Mucosa of gallbladder (tissue), 1 donor: Measurements from ENCODE around the gene UGT1A6. TPM values are rescaled to one million over a fixed set of nuclear protein-coding genes. Genes with fewer than 3 reads are reported as not detected.
"Not testable (repeated sequence)": the region's sequence is repeated elsewhere in the genome, so short reads cannot be mapped to it uniquely, and the experiment has no call there.

ENCODE experiments used
- DNase-seq: peaks from one replicate; pipeline ENCODE4 v3.0.0-alpha.2; 2020; ENCODE audit warnings: low spot score
- total RNA-seq: library from RNA; stranded (reverse); gene quantifications from one replicate; pipeline ENCODE4 v1.2.1, GENCODE V29; 2021
- donor health status: DM: no; HTN: no; CAD: no.

UGT1A6 gene
- total RNA-seq, 1 donor from 2014 or later, result 6.3 TPM

DNA sequence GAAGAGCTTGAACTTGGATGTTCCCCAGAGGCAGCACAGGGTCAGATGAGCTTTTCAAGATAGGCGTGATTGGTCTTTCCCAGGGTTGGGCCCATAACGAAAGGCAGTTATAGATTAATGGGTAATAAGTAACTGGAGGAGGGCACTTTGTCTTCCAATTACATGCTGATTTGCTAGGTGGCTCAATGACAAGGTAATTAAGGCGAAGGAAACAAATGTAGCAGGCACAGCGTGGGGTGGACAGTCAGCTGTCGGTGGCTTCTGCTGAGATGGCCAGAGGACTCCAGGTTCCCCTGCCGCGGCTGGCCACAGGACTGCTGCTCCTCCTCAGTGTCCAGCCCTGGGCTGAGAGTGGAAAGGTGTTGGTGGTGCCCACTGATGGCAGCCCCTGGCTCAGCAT, 25.9 kb downstream of the UGT1A6 start, which contains the start of gene UGT1A4:
UGT1A4 (plus strand) TSS at position 185 of the 400 bp plus-strand sequence; CDS start at position 270, 85 bp downstream.
- DNase-seq, result no peak

DNA sequence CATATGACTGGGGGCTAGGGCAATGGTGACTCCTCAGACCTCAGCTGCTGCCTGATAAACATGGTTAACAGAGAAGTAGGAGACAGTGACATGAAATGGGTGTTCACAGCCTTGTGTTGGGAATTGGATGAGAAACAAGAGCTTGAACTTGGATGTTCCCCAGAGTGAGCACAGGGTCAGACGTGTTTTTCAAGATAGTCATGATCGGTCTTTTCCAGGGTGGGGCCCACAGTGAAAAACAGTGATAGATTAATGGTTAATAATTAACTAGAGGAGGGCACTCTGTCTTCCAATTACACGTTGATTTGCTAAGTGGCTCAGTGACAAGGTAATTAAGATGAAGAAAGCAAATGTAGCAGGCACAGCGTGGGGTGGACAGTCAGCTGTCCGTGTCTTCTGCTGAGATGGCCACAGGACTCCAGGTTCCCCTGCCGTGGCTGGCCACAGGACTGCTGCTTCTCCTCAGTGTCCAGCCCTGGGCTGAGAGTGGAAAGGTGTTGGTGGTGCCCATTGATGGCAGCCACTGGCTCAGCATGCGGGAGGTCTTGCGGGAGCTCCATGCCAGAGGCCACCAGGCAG, 36.1 kb downstream of the UGT1A6 start, which contains the start of gene UGT1A3:
UGT1A3 (plus strand) TSS at position 320 of the 579 bp plus-strand sequence; CDS start at position 405, 85 bp downstream.
- DNase-seq, result no peak

- DNase-seq, result peak; percentile 44
These were observed 44.4 kb downstream of the UGT1A6 start for GRCh38 chr2:233736868-233737653.

DNA sequence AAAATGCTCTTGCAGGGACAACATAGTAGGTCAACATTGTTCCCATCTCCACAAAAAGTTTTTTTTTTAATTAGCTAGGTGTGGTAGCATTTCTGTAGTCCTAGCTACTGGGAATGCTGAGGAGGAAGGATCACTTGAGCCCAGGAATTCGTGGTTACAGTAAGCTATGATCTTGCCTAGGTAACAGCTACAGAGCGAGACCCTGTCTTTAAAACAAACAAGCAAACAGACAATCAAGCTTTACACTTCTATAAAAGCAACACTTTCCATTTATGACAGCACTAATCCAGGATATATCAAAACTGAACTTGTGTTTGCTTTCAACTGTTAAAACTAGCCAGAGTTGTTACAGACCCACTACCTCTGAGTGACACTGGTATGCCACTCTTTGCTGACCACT, 48.2 kb downstream of the UGT1A6 start:
- no peak for DNase-seq

GRCh38 chr2:233743464-233744259, 51.0 kb downstream of the UGT1A6 start:
- no peak for DNase-seq

DNA sequence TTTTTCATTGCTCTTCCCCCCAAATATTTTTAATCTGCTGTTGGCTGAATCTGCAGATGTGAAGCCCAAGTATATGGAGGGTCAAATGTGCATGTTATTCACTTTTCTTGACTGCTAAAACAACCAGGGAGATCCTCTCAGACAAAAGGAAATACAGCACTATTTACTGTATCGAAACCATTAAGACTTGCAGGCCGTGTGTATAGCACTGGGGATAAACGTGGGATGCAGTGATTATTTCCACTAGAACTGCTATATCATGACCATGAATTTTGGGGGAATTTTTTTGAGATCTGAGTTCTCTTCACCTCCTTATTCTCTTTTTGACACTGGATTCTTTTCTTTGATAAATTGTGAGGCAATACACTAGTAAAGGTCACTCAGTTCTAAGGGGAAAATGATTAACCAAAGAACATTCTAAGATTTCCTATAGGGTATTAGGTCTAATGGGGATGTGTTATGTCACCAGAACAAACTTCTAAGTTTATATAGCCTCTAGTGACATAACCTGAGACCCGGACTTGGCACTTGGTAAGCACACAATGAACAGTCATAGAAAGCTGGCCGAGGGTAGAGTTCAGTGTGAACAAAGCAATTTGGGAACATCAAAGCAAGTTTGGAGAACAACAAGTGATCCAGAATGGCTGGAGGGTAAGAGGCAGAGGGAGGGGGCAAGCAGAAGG, 52.5 kb downstream of the UGT1A6 start:
- no peak for DNase-seq

- DNase-seq, result not testable (repeated sequence)
These were observed 53.1 kb downstream of the UGT1A6 start for GRCh38 chr2:233745838-233746237.

GRCh38 chr2:233746475-233747282, 54.0 kb downstream of the UGT1A6 start:
- no peak for DNase-seq

DNA sequence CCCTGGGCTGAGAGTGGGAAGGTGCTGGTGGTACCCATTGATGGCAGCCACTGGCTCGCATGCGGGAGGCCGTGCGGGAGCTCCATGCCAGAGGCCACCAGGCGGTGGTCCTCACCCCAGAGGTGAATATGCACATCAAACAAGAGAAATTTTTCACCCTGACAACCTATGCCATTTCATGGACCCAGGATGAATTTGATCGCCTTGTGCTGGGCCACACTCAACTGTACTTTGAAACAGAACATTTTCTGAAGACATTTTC, 54.5 kb downstream of the UGT1A6 start:
- DNase-seq, result no peak

DNA sequence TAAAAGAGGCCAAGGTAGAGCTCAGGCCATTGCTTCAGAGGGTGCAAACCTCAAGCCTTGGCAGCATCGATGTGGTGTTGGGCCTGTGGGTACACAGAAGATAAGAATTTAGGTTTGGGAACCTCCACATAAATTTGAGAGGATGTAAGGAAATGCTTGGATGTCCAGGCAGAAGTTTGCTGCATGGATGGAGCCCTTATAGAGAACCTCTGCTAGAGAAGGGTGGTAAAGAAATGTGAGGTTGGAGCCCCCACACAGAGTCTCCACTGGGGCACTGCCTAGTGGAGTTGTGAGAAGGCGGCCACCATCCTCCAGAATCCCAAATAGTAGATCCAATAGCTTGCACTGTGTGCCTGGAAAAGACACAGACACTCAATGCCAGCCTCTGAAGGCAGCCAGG, 58.0 kb downstream of the UGT1A6 start:
- not testable (repeated sequence) for DNase-seq

DNA sequence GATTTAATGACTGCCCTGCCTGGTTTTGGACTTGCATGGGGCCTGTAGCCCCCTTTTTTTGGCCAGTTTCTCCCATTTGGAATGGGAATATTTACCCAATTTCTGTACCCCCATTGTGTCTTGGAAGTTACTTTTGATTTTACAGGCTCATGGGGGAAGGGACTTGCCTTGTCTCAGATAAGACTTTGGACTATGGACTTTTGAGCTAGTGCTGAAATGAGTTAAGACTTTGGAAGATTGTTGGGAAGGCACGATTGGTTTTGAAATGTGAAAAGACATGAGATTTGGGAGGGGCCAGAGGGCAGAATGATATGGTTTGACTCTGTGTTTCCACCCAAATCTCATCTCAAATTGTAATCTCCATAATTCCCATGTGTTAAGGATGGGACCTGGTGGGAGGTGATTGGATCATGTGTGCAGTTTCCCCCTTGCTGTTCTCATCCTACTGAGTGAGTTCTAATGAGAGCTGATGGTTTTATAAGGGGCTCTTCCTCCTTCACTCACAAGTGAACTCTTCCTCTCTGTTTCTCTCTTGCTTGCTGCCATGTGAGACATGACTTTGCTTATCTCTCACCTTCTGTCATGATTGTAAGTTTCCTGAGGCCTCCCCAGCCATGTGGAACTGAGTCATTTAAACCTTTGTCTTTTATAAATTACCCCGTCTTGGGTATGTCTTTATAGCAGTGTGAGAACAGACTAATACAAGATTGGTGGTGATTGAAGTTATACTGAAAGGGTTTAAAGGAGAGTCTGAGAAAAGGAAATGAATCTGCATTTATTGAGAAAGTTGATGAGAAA, 58.7 kb downstream of the UGT1A6 start:
- DNase-seq, result not testable (repeated sequence)

DNA sequence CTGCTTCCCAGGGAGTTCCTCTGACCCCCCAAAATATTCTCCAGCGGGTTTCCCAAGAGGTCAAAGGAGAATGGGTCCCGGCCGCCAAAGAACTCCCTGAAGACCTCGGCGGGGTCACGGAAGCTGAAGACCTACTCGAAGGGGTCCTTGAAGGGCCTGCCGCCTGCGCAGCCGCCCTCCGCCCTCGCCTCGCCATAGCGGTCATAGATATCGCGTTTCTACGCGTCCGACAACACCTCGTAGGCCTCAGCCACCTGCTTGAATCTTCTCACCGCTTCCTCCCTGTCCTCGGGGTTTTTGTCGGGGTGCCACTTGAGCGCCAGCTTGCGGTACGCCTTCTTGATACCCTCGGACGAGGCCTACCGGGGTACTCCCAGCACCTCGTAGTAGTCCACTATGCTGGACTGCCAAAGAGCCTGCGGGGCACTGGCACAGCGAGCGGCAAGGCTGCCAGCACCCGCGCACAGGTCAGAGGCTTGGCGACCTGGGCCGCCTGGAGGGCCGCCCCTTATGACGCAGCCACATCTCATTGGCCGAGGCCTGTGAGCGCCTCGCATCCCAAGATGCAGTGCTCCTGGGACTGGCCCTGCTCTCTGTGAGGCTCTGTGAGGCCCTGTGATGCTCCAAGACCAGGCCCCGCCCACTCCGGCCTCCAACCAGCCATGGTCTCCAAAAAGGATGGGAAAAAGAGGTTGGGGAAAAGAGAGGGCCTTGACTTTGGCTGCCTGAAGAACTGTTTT, 62.4 kb downstream of the UGT1A6 start:
- DNase-seq, result no peak

DNA sequence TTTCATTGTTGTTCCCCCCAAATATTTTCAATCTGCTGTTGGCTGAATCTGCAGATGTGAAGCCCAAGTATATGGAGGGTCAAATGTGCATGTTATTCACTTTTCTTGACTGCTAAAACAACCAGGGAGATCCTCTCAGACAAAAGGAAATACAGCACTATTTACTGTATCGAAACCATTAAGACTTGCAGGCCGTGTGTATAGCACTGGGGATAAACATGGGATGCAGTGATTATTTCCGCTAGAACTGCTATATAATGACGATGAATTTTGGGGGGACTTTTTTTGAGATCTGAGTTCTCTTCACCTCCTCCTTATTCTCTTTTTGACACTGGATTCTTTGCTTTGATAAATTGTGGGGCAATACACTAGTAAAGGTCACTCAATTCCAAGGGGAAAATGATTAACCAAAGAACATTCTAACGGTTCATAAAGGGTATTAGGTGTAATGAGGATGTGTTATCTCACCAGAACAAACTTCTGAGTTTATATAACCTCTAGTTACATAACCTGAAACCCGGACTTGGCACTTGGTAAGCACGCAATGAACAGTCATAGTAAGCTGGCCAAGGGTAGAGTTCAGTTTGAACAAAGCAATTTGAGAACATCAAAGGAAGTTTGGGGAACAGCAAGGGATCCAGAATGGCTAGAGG, 63.9 kb downstream of the UGT1A6 start:
- peak; percentile 56 for DNase-seq

DNA sequence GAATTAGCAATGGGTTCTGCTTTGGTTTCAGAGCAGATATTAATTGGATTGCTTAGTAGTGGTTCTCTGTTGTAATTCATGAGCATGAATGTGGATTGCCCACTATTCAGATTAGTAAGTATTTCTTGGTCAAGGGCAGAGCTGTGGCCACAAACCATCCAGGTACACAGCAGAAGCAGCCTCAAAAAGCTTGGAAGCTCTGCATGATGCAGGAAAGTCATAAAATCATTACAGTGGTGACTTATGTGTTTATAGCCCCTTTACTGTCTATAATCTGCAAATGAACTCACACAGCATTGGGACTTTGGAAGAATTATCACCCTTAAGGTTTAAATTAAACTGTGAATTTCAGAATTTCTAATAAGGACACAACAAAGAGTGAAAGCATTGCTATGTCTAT, 65.5 kb downstream of the UGT1A6 start:
- DNase-seq, result no peak

GRCh38 chr2:233758849-233759248, 66.2 kb downstream of the UGT1A6 start:
- DNase-seq, result no peak

GRCh38 chr2:233760043-233760442, 67.4 kb downstream of the UGT1A6 start, which contains the start of gene UGT1A1:
TSS of gene UGT1A1 (plus strand) at chr2:233760270. CDS start at chr2:233760288, 18 bp downstream.
- DNase-seq, result peak; percentile 28

GRCh38 chr2:233761040-233761769, 68.5 kb downstream of the UGT1A6 start:
- no peak for DNase-seq

- peak; percentile 14 for DNase-seq
These were observed 71.6 kb downstream of the UGT1A6 start for GRCh38 chr2:233764264-233764663.
